OCI-LY7 (cell line): ENCODE results near the gene SLC25A26. TPM values are rescaled to one million over a fixed set of nuclear protein-coding genes. Genes with fewer than 3 reads are reported as not detected.
"Not testable (repeated sequence)": the region's sequence is repeated elsewhere in the genome, so short reads cannot be mapped to it uniquely, and the experiment has no call there.

ENCODE experiments used
- BruUV-seq: library from RNA; stranded (reverse); fragments of 400-500 nt; replicated peaks from 2 replicates; lab custom pipeline; 2021; lab: Mats Ljungman, UMichigan
- CTCF ChIA-PET: fragments of 300-600 bp; sonication (Branson Sonifier 250); formaldehyde crosslinking; loops from one replicate; lab custom pipeline; 2022; ENCODE audit warnings: antibody characterized with exemption; ENCODE audit not compliant: unreplicated experiment; lab: Charles Lee
- POLR2A ChIA-PET: fragments of 300-600 bp; sonication (Branson Sonifier 250); formaldehyde crosslinking; loops from one replicate; lab custom pipeline; 2022; ENCODE audit warnings: antibody characterized with exemption; lab: Charles Lee
- DNase-seq: peaks from one replicate; pipeline ENCODE4 v3.0.0-alpha.2; 2015; ENCODE audit warnings: low spot score
- H2AFZ ChIP-seq: fragments of 200-600 bp; sonication (generic), shearing (Covaris generic); 2 replicates; pipeline ENCODE4 v1.6.1; 2014; ENCODE audit warnings: mild to moderate bottlenecking, antibody characterized with exemption, low read length, moderate library complexity
- H3K27ac ChIP-seq: fragments of 200-600 bp; sonication (generic); 2 replicates; pipeline ENCODE4 v1.5.1; 2014; ENCODE audit warnings: mixed run types, low read depth, mild to moderate bottlenecking, moderate library complexity, low read length, inconsistent platforms; ENCODE audit not compliant: poor library complexity, severe bottlenecking
- H3K36me3 ChIP-seq: fragments of 200-600 bp; sonication (generic); 2 replicates; pipeline ENCODE4 v1.6.1; 2014; ENCODE audit warnings: mild to moderate bottlenecking, antibody characterized with exemption, low read length, moderate library complexity, mixed read lengths; ENCODE audit not compliant: insufficient read depth
- H3K4me1 ChIP-seq: fragments of 200-600 bp; sonication (generic); 2 replicates; pipeline ENCODE4 v1.5.1; 2014; ENCODE audit warnings: mild to moderate bottlenecking, low read length; ENCODE audit not compliant: insufficient read depth, poor library complexity, severe bottlenecking
- H3K4me2 ChIP-seq: fragments of 200-600 bp; sonication (generic); 2 replicates; pipeline ENCODE4 v1.6.1; 2014; ENCODE audit warnings: mild to moderate bottlenecking, low read length
- H3K4me3 ChIP-seq: fragments of 200-600 bp; sonication (generic); 2 replicates; pipeline ENCODE4 v1.5.1; 2014; ENCODE audit warnings: mild to moderate bottlenecking, low read depth, low read length; ENCODE audit not compliant: poor library complexity, severe bottlenecking
- H3K79me2 ChIP-seq: fragments of 200-600 bp; sonication (generic); 2 replicates; pipeline ENCODE4 v1.6.1; 2016; ENCODE audit warnings: low read depth, mild to moderate bottlenecking, low read length, moderate library complexity, mixed read lengths; ENCODE audit not compliant: insufficient read depth
- H3K9me2 ChIP-seq: fragments of 200-600 bp; sonication (generic); 2 replicates; pipeline ENCODE4 v1.6.1; 2016; ENCODE audit warnings: mild to moderate bottlenecking, low read length, mixed read lengths; ENCODE audit not compliant: insufficient read depth
- H3K9me3 ChIP-seq: fragments of 200-600 bp; sonication (generic); 2 replicates; pipeline ENCODE4 v1.6.1; 2014; ENCODE audit warnings: mild to moderate bottlenecking, mixed run types, low read length, mixed read lengths
- H4K20me1 ChIP-seq: fragments of 200-600 bp; sonication (generic); 2 replicates; pipeline ENCODE4 v1.6.1; 2014; ENCODE audit warnings: mild to moderate bottlenecking, antibody characterized with exemption, low read length, moderate library complexity, mixed read lengths; ENCODE audit not compliant: insufficient read depth
- CTCF ChIP-seq: fragments of 200-600 bp; sonication (generic); conservative IDR thresholded peaks from 2 replicates; pipeline ENCODE4 v1.5.1; 2014; ENCODE audit warnings: mild to moderate bottlenecking, antibody characterized with exemption, low read length, moderate library complexity, mixed read lengths
- EZH2phosphoT487 ChIP-seq: fragments of 200-600 bp; sonication (generic); IDR thresholded peaks from 2 replicates; pipeline ENCODE4 v1.6.1; 2018; ENCODE audit warnings: low read depth, borderline replicate concordance, mild to moderate bottlenecking, mixed run types, antibody characterized with exemption, low read length, moderate library complexity, mixed read lengths
- intact Hi-C: fragments of 100-400 bp; cut with micrococcal nuclease; formaldehyde crosslinking; loops from one replicate; pipeline ENCODE4 v1.10.0; 2022; ENCODE audit not compliant: unreplicated experiment
- total RNA-seq, 2 experiments: library from RNA; depleted of rRNA in 1 of 2; stranded (reverse); fragments of >200 nt in 1 of 2; shearing (Covaris generic) in 1 of 2; gene quantifications; 2 replicates each; pipeline ENCODE4 v1.2.3, GENCODE V29; 2014 to 2022

SLC25A26 gene
- total RNA-seq, 2 experiments from 2014 or later = 9.8 to 14.2 TPM

GRCh38 chr3:66421893-66422292 lies 201.1 kb downstream of the SLC25A26 start:
- H3K4me3 ChIP-seq, POLR2A ChIA-PET, H3K9me2 ChIP-seq, H3K27ac ChIP-seq, H3K4me1 ChIP-seq, DNase-seq, H3K4me2 ChIP-seq, BruUV-seq, CTCF ChIA-PET, H2AFZ ChIP-seq, intact Hi-C loops: not testable (repeated sequence)
- Histone ChIP-seq H4K20me1 (peaks cover 11% of the 10 kb centered on the region), H3K79me2 (peaks cover 88% of the 10 kb centered on the region), H3K36me3 (peaks cover 99% of the 10 kb centered on the region), H3K9me3 (peaks cover 44% of the 10 kb centered on the region)

- ChIA-PET POLR2A (no interaction called here), CTCF (no interaction called here)
- TF ChIP-seq EZH2phosphoT487 = no peak
- no peak for TF ChIP-seq CTCF
- Histone ChIP-seq H3K27ac (no peak overlapping the region), H3K36me3 (peaks cover 100% of the 10 kb centered on the region), H4K20me1 (peaks cover 6% of the 10 kb centered on the region; the same call in 1 of the 2 replicates), H3K9me3 (peaks cover 44% of the 10 kb centered on the region), H3K4me2 (no peak overlapping the region), H3K4me1 (no peaks in the 10 kb centered on the region), H2AFZ (no peak overlapping the region), H3K9me2 (no peaks in the 10 kb centered on the region), H3K79me2 (peaks cover 90% of the 10 kb centered on the region), H3K4me3 (no peak overlapping the region)
- intact Hi-C loops = no loop called here
- BruUV-seq = no TSS peak
- no peak for DNase-seq
Observed at GRCh38 chr3:66423791-66424190, 203.0 kb downstream of the SLC25A26 start.

GRCh38 chr3:66425032-66425431 lies 204.2 kb downstream of the SLC25A26 start:
- Histone ChIP-seq H3K4me2 (no peak overlapping the region), H2AFZ (no peak overlapping the region), H3K4me3 (no peak overlapping the region), H3K27ac (no peak overlapping the region), H3K79me2 (peaks cover 90% of the 10 kb centered on the region), H3K9me3 (peaks cover 44% of the 10 kb centered on the region), H4K20me1 (peaks cover 6% of the 10 kb centered on the region; the same call in 1 of the 2 replicates), H3K9me2 (no peaks in the 10 kb centered on the region), H3K4me1 (no peaks in the 10 kb centered on the region), H3K36me3 (peaks cover 99% of the 10 kb centered on the region)
- intact Hi-C loops = no loop called here
- POLR2A ChIA-PET = interaction anchor here (1.0 kb wide), 2 partner anchors 15 to 66 kb away, joined by 3 to 4 read pairs; no protein-coding TSS in a partner anchor
- CTCF ChIA-PET = no interaction called here
- no peak for TF ChIP-seq CTCF
- BruUV-seq = no TSS peak
- DNase-seq = no peak
